H1 (cell line): ENCODE measurements around the gene BMP4. TPM values are rescaled to one million over a fixed set of nuclear protein-coding genes. Genes with fewer than 3 reads are reported as not detected.

Source experiments
- CTCF ChIA-PET: fragments of 300-600 bp; sonication (Branson Sonifier 250); formaldehyde crosslinking; loops from one replicate; lab custom pipeline; 2021; ENCODE audit not compliant: partially characterized antibody; lab: Charles Lee
- POLR2A ChIA-PET: fragments of 300-600 bp; sonication (Branson Sonifier 250); formaldehyde crosslinking; loops from one replicate; lab custom pipeline; 2021; ENCODE audit warnings: inconsistent platforms; ENCODE audit not compliant: partially characterized antibody; lab: Charles Lee
- DNase-seq, 2 experiments: peaks; one replicate each; pipeline versions ENCODE4 v3.0.0 to v3.0.0-alpha.2; 2010 to 2022; ENCODE audit warnings: low spot score in 2 of 2, low read depth in 1 of 2, mixed read lengths in 1 of 2
- FAIRE-seq: peaks from 2 replicates; lab custom pipeline; 2011; peaks lifted over from hg19 to GRCh38; lab: Jason Lieb, UNC
- H2AFZ ChIP-seq: 2 replicates; pipeline ENCODE4 v1.8.1; 2012; ENCODE audit warnings: low read length, inconsistent platforms
- H2AK5ac ChIP-seq: 2 replicates; pipeline ENCODE4 v1.6.1; 2013; ENCODE audit warnings: low read depth, low read length
- H2BK120ac ChIP-seq: replicated peaks from 2 replicates; pipeline ENCODE3; 2013; ENCODE audit warnings: low read depth, low read length, inconsistent platforms
- H2BK12ac ChIP-seq: 2 replicates; pipeline ENCODE4 v1.6.1; 2013; ENCODE audit warnings: low read depth, low read length
- H2BK15ac ChIP-seq: 2 replicates; pipeline ENCODE4 v1.6.1; 2013; ENCODE audit warnings: low read length
- H2BK20ac ChIP-seq: 2 replicates; pipeline ENCODE4 v1.6.1; 2013; ENCODE audit warnings: low read length
- H2BK5ac ChIP-seq: 2 replicates; pipeline ENCODE4 v1.6.1; 2013; ENCODE audit warnings: low read depth, low read length
- H3K14ac ChIP-seq: 2 replicates; pipeline ENCODE4 v1.6.1; 2013; ENCODE audit warnings: inconsistent platforms; ENCODE audit not compliant: insufficient read length
- H3K18ac ChIP-seq: 2 replicates; pipeline ENCODE4 v1.6.1; 2013; ENCODE audit warnings: low read length; ENCODE audit errors: extremely low read depth
- H3K23ac ChIP-seq: 2 replicates; pipeline ENCODE4 v1.6.1; 2013; ENCODE audit warnings: inconsistent platforms; ENCODE audit not compliant: insufficient read length
- H3K23me2 ChIP-seq: 2 replicates; pipeline ENCODE4 v1.6.1; 2013; ENCODE audit warnings: low read depth, low read length
- H3K27ac ChIP-seq: 2 replicates; pipeline ENCODE4 v1.6.1; 2011; ENCODE audit warnings: low read depth, low read length, inconsistent platforms
- H3K27me3 ChIP-seq, 4 experiments: replicated peaks in 1 of 4; 1 replicate in 1 of 4; 2 replicates in 3 of 4; pipeline versions ENCODE4 v1.6.1 to v1.8.1; 2011 to 2013; ENCODE audit warnings: low read length in 3 of 4, mild to moderate bottlenecking in 3 of 4, inconsistent platforms in 2 of 4, mixed read lengths in 2 of 4, moderate library complexity in 1 of 4; ENCODE audit not compliant: control insufficient read depth in 3 of 4, insufficient read depth in 3 of 4; ENCODE audit errors: extremely low read depth in 1 of 4
- H3K36me3 ChIP-seq, 4 experiments: 2 replicates each; pipeline versions ENCODE4 v1.6.1 to v1.8.1; 2011 to 2013; ENCODE audit warnings: mild to moderate bottlenecking in 4 of 4, low read length in 3 of 4, moderate library complexity in 2 of 4, control low read depth in 1 of 4, inconsistent platforms in 1 of 4; ENCODE audit not compliant: insufficient read depth in 4 of 4, control insufficient read depth in 2 of 4
- H3K4ac ChIP-seq: replicated peaks from 2 replicates; pipeline ENCODE3; 2013; ENCODE audit warnings: low read length, low read depth, mixed read lengths, inconsistent platforms; ENCODE audit not compliant: insufficient read length
- H3K4me1 ChIP-seq, 4 experiments: replicated peaks in 1 of 4; 1 replicate in 1 of 4; 2 replicates in 3 of 4; pipeline versions ENCODE4 v1.6.1 to v1.8.1; 2011 to 2013; ENCODE audit warnings: low read length in 3 of 4, inconsistent platforms in 2 of 4, mixed read lengths in 1 of 4; ENCODE audit not compliant: insufficient read depth in 4 of 4, control insufficient read depth in 3 of 4
- H3K4me2 ChIP-seq, 2 experiments: 2 replicates each; pipeline versions ENCODE4 v1.6.1 to v1.8.1; 2011 to 2013; ENCODE audit warnings: low read depth in 2 of 2, low read length in 2 of 2, control low read depth in 1 of 2, inconsistent platforms in 1 of 2, mild to moderate bottlenecking in 1 of 2; ENCODE audit not compliant: insufficient read depth in 1 of 2
- H3K4me3 ChIP-seq, 4 experiments: fragments of 200-600, 300-600 bp in 1 of 4; sonication (generic), shearing (Covaris generic), sonication (Bioruptor Twin) in 1 of 4; 2 replicates each; pipeline versions ENCODE4 v1.5.1 to v1.8.1; 2011 to 2016; ENCODE audit warnings: low read length in 4 of 4, low read depth in 3 of 4, control low read depth in 2 of 4, inconsistent platforms in 2 of 4, mild to moderate bottlenecking in 2 of 4, mixed read lengths in 1 of 4, moderate library complexity in 1 of 4; ENCODE audit not compliant: insufficient read depth in 2 of 4; ENCODE audit errors: extremely low read depth in 1 of 4
- H3K56ac ChIP-seq: replicated peaks from 2 replicates; pipeline ENCODE3; 2013; ENCODE audit warnings: low read depth, mild to moderate bottlenecking, mixed read lengths, low read length, inconsistent platforms; ENCODE audit not compliant: insufficient read length
- H3K79me1 ChIP-seq: 2 replicates; pipeline ENCODE4 v1.6.1; 2013; ENCODE audit warnings: low read depth, low read length, control low read depth
- H3K79me2 ChIP-seq, 2 experiments: 2 replicates each; pipeline versions ENCODE4 v1.6.1 to v1.8.1; 2012 to 2013; ENCODE audit warnings: low read length in 2 of 2, mild to moderate bottlenecking in 2 of 2, inconsistent platforms in 1 of 2; ENCODE audit not compliant: insufficient read depth in 2 of 2, control insufficient read depth in 1 of 2
- H3K9ac ChIP-seq, 4 experiments: replicated peaks in 1 of 4; 1 replicate in 1 of 4; 2 replicates in 3 of 4; pipeline versions ENCODE4 v1.6.1 to v1.8.1; 2011 to 2013; ENCODE audit warnings: low read depth in 3 of 4, low read length in 3 of 4, control low read depth in 2 of 4, mild to moderate bottlenecking in 2 of 4, moderate library complexity in 2 of 4, inconsistent platforms in 1 of 4; ENCODE audit errors: extremely low read depth in 1 of 4
- H3K9me3 ChIP-seq, 2 experiments: 2 replicates each; pipeline versions ENCODE4 v1.6.1 to v1.8.1; 2012 to 2013; ENCODE audit warnings: mild to moderate bottlenecking in 2 of 2, moderate library complexity in 2 of 2, control low read depth in 1 of 2, inconsistent platforms in 1 of 2, low read depth in 1 of 2, low read length in 1 of 2, mixed read lengths in 1 of 2; ENCODE audit not compliant: insufficient read depth in 2 of 2
- H4K20me1 ChIP-seq, 2 experiments: replicated peaks in 1 of 2; 2 replicates each; pipeline versions ENCODE3 to v1.8.1; 2011 to 2013; ENCODE audit warnings: inconsistent platforms in 2 of 2, low read length in 2 of 2, mild to moderate bottlenecking in 1 of 2; ENCODE audit not compliant: insufficient read depth in 2 of 2, control insufficient read depth in 1 of 2
- H4K5ac ChIP-seq: 2 replicates; pipeline ENCODE4 v1.6.1; 2013; ENCODE audit warnings: low read length, low read depth, mixed read lengths, inconsistent platforms; ENCODE audit not compliant: insufficient read length
- H4K8ac ChIP-seq: 2 replicates; pipeline ENCODE4 v1.8.0; 2013; ENCODE audit warnings: mild to moderate bottlenecking, moderate library complexity, low read length, inconsistent platforms; ENCODE audit not compliant: insufficient read depth; ENCODE audit errors: extremely low read depth
- H4K91ac ChIP-seq: replicated peaks from 2 replicates; pipeline ENCODE3; 2013; ENCODE audit warnings: low read length, mixed read lengths, inconsistent platforms; ENCODE audit not compliant: insufficient read length
- BRCA1 ChIP-seq: IDR thresholded peaks from 2 replicates; pipeline ENCODE4 v1.6.1; 2012; ENCODE audit warnings: low read depth, low read length, improper control_type of control experiment
- CBX8 ChIP-seq: fragments of 300-800, 300-1000 bp; sonication (generic); IDR thresholded peaks from 2 replicates; pipeline ENCODE4 v1.7.1; 2016; ENCODE audit warnings: low read depth, low read length, borderline replicate concordance
- CREB1 ChIP-seq: IDR thresholded peaks from 2 replicates; pipeline ENCODE4 v1.6.1; 2012; ENCODE audit warnings: inconsistent platforms
- EP300 ChIP-seq, 2 experiments: IDR thresholded peaks; 1 replicate in 1 of 2; 2 replicates in 1 of 2; pipeline ENCODE4 v1.6.1; 2011 to 2012; ENCODE audit warnings: low read depth in 2 of 2, low read length in 2 of 2, mild to moderate bottlenecking in 2 of 2, borderline replicate concordance in 1 of 2, inconsistent platforms in 1 of 2, moderate library complexity in 1 of 2
- GTF2F1 ChIP-seq: IDR thresholded peaks from 2 replicates; pipeline ENCODE4 v1.6.1; 2012; ENCODE audit warnings: low read depth, low read length, improper control_type of control experiment, borderline replicate concordance
- KDM5A ChIP-seq: fragments of 200-600 bp; IDR thresholded peaks from 2 replicates; pipeline ENCODE4 v1.7.1; 2012; ENCODE audit warnings: mild to moderate bottlenecking, low read length, inconsistent platforms, mixed read lengths
- MAFK ChIP-seq: IDR thresholded peaks from 2 replicates; pipeline ENCODE4 v1.6.1; 2012; ENCODE audit warnings: low read depth, mild to moderate bottlenecking, improper control_type of control experiment, low read length
- RAD21 ChIP-seq, 2 experiments: IDR thresholded peaks in 1 of 2; conservative IDR thresholded peaks in 1 of 2; 2 replicates each; pipeline ENCODE4 v1.6.1; 2011; ENCODE audit warnings: low read depth in 2 of 2, low read length in 2 of 2, improper control_type of control experiment in 1 of 2, inconsistent platforms in 1 of 2, mild to moderate bottlenecking in 1 of 2, moderate library complexity in 1 of 2
- TBP ChIP-seq: IDR thresholded peaks from 2 replicates; pipeline ENCODE4 v1.6.1; 2011; ENCODE audit warnings: low read depth, low read length, improper control_type of control experiment
- TEAD4 ChIP-seq: IDR thresholded peaks from 2 replicates; pipeline ENCODE4 v1.6.1; 2012; ENCODE audit warnings: low read depth, low read length, inconsistent platforms, mixed read lengths
- ZNF274 ChIP-seq: IDR thresholded peaks from 2 replicates; pipeline ENCODE4 v1.7.0; 2012; ENCODE audit warnings: low read length, borderline replicate concordance; ENCODE audit errors: extremely low read depth
- WGBS, 2 experiments: shearing (Covaris generic) in 1 of 2; methylation state at CpG; one replicate each; pipeline versions ENCODE4 v1.1.6 to v1.1.7; 2013 to 2015; ENCODE audit warnings: low lambda C conversion rate in 2 of 2, mixed read lengths in 2 of 2, inconsistent platforms in 1 of 2, low coverage in 1 of 2, missing lambda C conversion rate in 1 of 2; ENCODE audit not compliant: insufficient replicate concordance in 2 of 2, insufficient coverage in 1 of 2, insufficient read length in 1 of 2; ENCODE audit errors: extremely low coverage in 1 of 2, missing lambda C conversion rate in 1 of 2; 5-methylcytosine and 5-hydroxymethylcytosine counted together
- polyA plus RNA-seq, 7 experiments: library from polyadenylated mRNA; depleted of rRNA in 3 of 7; stranded (reverse) in 5 of 7; unstranded in 2 of 7; fragments of >200 nt in 5 of 7; fragments of 200-250 nt in 2 of 7; gene quantifications; 1 replicate in 5 of 7; 2 replicates in 1 of 7; 4 replicates in 1 of 7; pipeline versions ENCODE4 v1.2.1 to v1.2.3, GENCODE V29; 2011 to 2013; ENCODE audit warnings: missing spikeins in 2 of 7, mixed read lengths in 2 of 7
- total RNA-seq: library from RNA; stranded (reverse); fragmentation: NEBNext Ultra II Directional; extraction: Animal tissue kit (Norgen Biotek cat#: 25700); gene quantifications from 2 replicates; pipeline ENCODE4 v1.2.1, GENCODE V29; 2021
- TF ChIP-seq, protein P1 (sequence below): IDR thresholded peaks from 2 replicates; pipeline ENCODE4 v1.6.1; 2012; ENCODE audit warnings: inconsistent platforms

Gene BMP4
- total and polyA plus RNA-seq, 2 of the 8 experiments (the other 6 are each of a cell fraction or from before 2014, with no cell fraction given): 2.3 to 5.4 TPM

DNA sequence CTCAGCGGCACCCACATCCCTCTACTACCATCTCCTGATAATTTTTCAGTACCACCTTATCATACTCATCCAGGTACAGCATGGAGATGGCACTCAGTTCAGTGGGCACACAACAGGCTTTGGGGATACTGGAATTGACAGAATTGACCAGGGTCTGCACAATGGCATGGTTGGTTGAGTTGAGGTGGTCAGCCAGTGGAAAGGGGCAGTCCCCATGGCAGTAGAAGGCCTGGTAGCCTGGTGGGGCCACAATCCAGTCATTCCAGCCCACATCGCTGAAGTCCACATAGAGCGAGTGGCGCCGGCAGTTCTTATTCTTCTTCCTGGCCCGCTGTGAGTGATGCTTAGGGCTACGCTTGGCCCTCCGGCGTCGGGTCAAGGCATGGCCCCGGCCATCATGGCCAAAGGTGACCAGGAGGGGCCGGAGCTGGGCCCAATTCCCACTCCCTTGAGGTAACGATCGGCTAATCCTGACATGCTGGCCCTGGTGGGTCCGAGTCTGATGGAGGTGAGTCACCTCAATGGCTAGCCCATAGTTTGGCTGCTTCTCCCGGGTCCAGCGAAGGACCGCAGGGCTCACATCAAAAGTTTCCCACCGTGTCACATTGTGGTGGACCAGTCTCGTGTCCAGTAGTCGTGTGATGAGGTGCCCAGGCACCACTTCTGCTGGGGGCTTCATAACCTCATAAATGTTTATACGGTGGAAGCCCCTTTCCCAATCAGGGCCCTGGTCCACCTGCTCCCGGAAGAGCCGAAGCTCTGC is 6.4 kb downstream of the BMP4 start:
- DNase-seq: no peak
- no peak for FAIRE-seq
- Histone ChIP-seq H3K4me1 (peaks cover 8 to 23% (median 18%) of the 10 kb centered on the region in 4 experiments), H2AK5ac (peak overlapping the region; percentile 91; the same call in 1 of the 2 replicates), H3K56ac (no peak overlapping the region), H2BK15ac (peak overlapping the region; percentile 16; the same call in 1 of the 2 replicates), H3K9me3 (no peaks in the 10 kb centered on the region), H4K91ac (no peak overlapping the region), H3K36me3 (peaks cover 0 to 10% (median 2%) of the 10 kb centered on the region in 4 experiments; a peak in 2 of 8 replicates), H2AFZ (no peak overlapping the region), H4K8ac (no peak overlapping the region), H3K18ac (no peak overlapping the region), H2BK120ac (no peak overlapping the region), H4K20me1 (peaks cover 0 to 3% of the 10 kb centered on the region in 2 experiments), H3K23me2 (peaks cover 41% of the 10 kb centered on the region), H3K23ac (no peak overlapping the region), H3K27me3 (peaks cover 24 to 79% (median 67%) of the 10 kb centered on the region in 4 experiments), H3K4ac (no peak overlapping the region), H3K27ac (no peak overlapping the region), H2BK12ac (peak overlapping the region; percentile 72), H3K4me2 (no peak overlapping the region), H3K14ac (no peak overlapping the region), H3K79me1 (no peaks in the 10 kb centered on the region), H2BK5ac (no peak overlapping the region), H3K79me2 (no peaks in the 10 kb centered on the region), H4K5ac (no peak overlapping the region), H2BK20ac (peak overlapping the region; percentile 86; the same call in 1 of the 2 replicates)
- 95% methylated on average over 22 of the region's 24 CpGs; no CpG with 5 or more reads in 1 of the 2 experiments for WGBS, 2 experiments
- CTCF ChIA-PET: interaction anchor here (0.7 to 2.9 kb wide), 5 partner anchors 20 to 633 kb away, joined by 3 to 14 read pairs (median 3); no protein-coding TSS in a partner anchor
- POLR2A ChIA-PET: no interaction called here
- TF ChIP-seq BRCA1: no peak
- no peak for TF ChIP-seq TBP
- no peak for TF ChIP-seq MAFK
- TF ChIP-seq EP300 (IDR thresholded peaks at IDR 0.05; ENCODE audit: borderline replicate concordance in 1 of 2, low read depth in 2 of 2, low read length in 2 of 2): no peak
- no peak for TF ChIP-seq CREB1
- TF ChIP-seq, protein P1, sequence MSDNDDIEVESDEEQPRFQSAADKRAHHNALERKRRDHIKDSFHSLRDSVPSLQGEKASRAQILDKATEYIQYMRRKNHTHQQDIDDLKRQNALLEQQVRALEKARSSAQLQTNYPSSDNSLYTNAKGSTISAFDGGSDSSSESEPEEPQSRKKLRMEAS: no peak
- TF ChIP-seq TEAD4: no peak
- TF ChIP-seq RAD21 (IDR thresholded peaks at IDR 0.05 in 1 of 2, conservative IDR thresholded peaks at IDR 0.05 in 1 of 2; ENCODE audit: low read depth in 2 of 2, low read length in 2 of 2): no peak
- TF ChIP-seq CBX8: no peak
- no peak for TF ChIP-seq ZNF274
- no peak for TF ChIP-seq GTF2F1
- no peak for TF ChIP-seq KDM5A
- TF ChIP-seq, all 59 proteins: peak for 0
- H3K9ac ChIP-seq: no peak overlapping the region
- H3K4me3 ChIP-seq: no peak overlapping the region
